Dermis microvascular lymphatic vessel endothelial cell (primary cell): ENCODE measurements around the gene EHD1. TPM values are rescaled to one million over a fixed set of nuclear protein-coding genes. Genes with fewer than 3 reads are reported as not detected.
A peak's percentile ranks its signal among the peaks of the same experiment; 100 is the strongest.

ENCODE experiments used
- DNase-seq, 2 donors: peaks; one replicate each; pipeline versions ENCODE4 v3.0.0 to v3.0.0-alpha.2; 2010; ENCODE audit warnings: low read depth in 2 of 2
- total RNA-seq: library from RNA; depleted of rRNA; stranded (reverse); fragments of >200 nt; gene quantifications from 2 replicates; pipeline ENCODE4 v1.2.1, GENCODE V29; 2014

The EHD1 gene
- total RNA-seq, result 30.3 and 39.2 TPM in 2 replicates

- DNase-seq, result peak; percentile 91 to 97
These were observed at the start of gene EHD1 for GRCh38 chr11:64878494-64879243. Gene EHD1, minus strand, starts transcription at chr11:64878621. Its CDS starts 157 bp downstream, at chr11:64878464.

GRCh38 chr11:64926689-64927088, 48.3 kb upstream of the EHD1 start:
- no peak for DNase-seq

GRCh38 chr11:64925536-64926436, 47.4 kb upstream of the EHD1 start:
- DNase-seq, result no peak

GRCh38 chr11:64924910-64925284, 46.5 kb upstream of the EHD1 start:
- DNase-seq, result no peak

GRCh38 chr11:64923944-64924909, 45.8 kb upstream of the EHD1 start, which contains the start of gene PPP2R5B:
Gene PPP2R5B, plus strand, starts transcription at chr11:64924689. Its CDS starts 1,046 bp downstream, at chr11:64925735.
- peak; percentile 76 to 95 for DNase-seq

- no peak for DNase-seq
These were observed 44.8 kb upstream of the EHD1 start for GRCh38 chr11:64923151-64923661.

- no peak for DNase-seq
These were observed 43.0 kb upstream of the EHD1 start for GRCh38 chr11:64921384-64921783.

- DNase-seq, result no peak
These were observed 41.7 kb upstream of the EHD1 start for GRCh38 chr11:64920124-64920523.

- no peak for DNase-seq
These were observed 41.2 kb upstream of the EHD1 start for GRCh38 chr11:64919627-64920026.

GRCh38 chr11:64918017-64918416, 39.6 kb upstream of the EHD1 start:
- DNase-seq, result peak in 1 of 2 donors; percentile 48

GRCh38 chr11:64917663-64917995, 39.2 kb upstream of the EHD1 start:
- DNase-seq, result no peak

- DNase-seq, result peak; percentile 99 to 100
These were observed 38.6 kb upstream of the EHD1 start, which contains the start of gene ATG2A for GRCh38 chr11:64916775-64917662. Gene ATG2A, minus strand, starts transcription at chr11:64917209. Its CDS starts 74 bp downstream, at chr11:64917135.

GRCh38 chr11:64916040-64916774, 37.8 kb upstream of the EHD1 start:
- DNase-seq, result peak in 1 of 2 donors; percentile 41

- DNase-seq, result no peak
These were observed 37.0 kb upstream of the EHD1 start for GRCh38 chr11:64915376-64915887.

GRCh38 chr11:64914123-64914522, 35.7 kb upstream of the EHD1 start:
- DNase-seq, result no peak

GRCh38 chr11:64913171-64913727, 34.8 kb upstream of the EHD1 start:
- no peak for DNase-seq

GRCh38 chr11:64911689-64912088, 33.3 kb upstream of the EHD1 start:
- no peak for DNase-seq

GRCh38 chr11:64911142-64911541, 32.7 kb upstream of the EHD1 start:
- no peak for DNase-seq
